ENCODE measurements around the gene SLC28A2.

Gene SLC28A2

DNA sequence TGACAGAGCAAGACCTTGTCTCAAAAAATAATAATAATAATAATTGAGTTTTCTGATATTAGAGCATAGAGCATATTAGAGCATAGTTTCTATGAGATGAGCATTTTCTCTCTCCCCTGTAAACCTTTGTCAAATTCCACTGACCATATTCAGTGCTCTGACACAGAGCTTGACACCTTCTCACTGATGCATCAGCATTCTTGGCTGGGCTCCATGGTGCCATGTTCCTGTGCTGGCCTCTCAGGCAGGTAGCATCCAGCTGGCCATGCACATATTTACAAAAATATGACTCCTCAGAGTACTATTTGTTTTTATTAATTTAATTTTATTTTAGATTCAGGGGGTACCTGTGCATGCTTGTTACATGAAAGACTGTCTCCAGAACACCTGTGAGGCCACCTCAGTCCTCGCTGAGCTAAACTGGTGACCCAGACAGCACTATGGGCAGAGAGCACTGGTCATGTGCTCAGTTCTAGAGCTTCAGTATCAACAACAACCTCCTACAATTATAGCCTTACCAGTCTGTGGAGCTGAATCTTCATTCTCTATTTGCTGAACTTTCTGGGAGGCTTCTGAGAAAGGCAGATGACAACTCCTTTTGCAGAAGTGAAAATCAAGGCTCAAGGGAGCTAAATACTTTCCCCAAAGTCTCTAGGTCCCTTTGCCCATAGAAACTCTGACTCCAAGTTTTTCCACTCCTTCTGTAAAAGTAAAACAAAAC, 21.6 kb upstream of the SLC28A2 start:
- no peaks in the 10 kb centered on the region for H3K4me1 ChIP-seq (ENCODE audit: control insufficient read depth, low read length)
- H3K4me3 ChIP-seq (ENCODE audit: low read length), result no peak overlapping the region
- no peak for TF ChIP-seq CTCF (IDR thresholded peaks at IDR 0.05; ENCODE audit: low read depth, low read length, poor library complexity, severe bottlenecking)
- TF ChIP-seq EZH2phosphoT487 (IDR thresholded peaks at IDR 0.05; ENCODE audit: borderline replicate concordance, low read length), result no peak
- H3K79me2 ChIP-seq (ENCODE audit: control insufficient read depth, low read length), result no peaks in the 10 kb centered on the region
- no peaks in the 10 kb centered on the region for H3K27me3 ChIP-seq (ENCODE audit: control insufficient read depth, low read length)
- H3K4me2 ChIP-seq (ENCODE audit: low read length), result no peak overlapping the region
- H3K9me2 ChIP-seq (replicated peaks; ENCODE audit: control insufficient read depth, low read length), result no peaks in the 10 kb centered on the region
- no peaks in the 10 kb centered on the region for H4K20me1 ChIP-seq (ENCODE audit: control insufficient read depth, insufficient read depth, low read depth, low read length)
- no peak overlapping the region for H3K27ac ChIP-seq (ENCODE audit: low read depth, low read length)
- H3K9me3 ChIP-seq (ENCODE audit: control insufficient read depth, insufficient read depth, low read length), result no peaks in the 10 kb centered on the region; the same call in 1 of the 2 replicates
- no peaks in the 10 kb centered on the region for H3F3A ChIP-seq (ENCODE audit: control insufficient read depth, insufficient read depth)
- no peaks in the 10 kb centered on the region for H3K36me3 ChIP-seq (ENCODE audit: control insufficient read depth, low read length)

- Histone ChIP-seq H3K4me2 (ENCODE audit: low read length) (no peak overlapping the region), H3K9me2 (replicated peaks; ENCODE audit: control insufficient read depth, low read length) (no peaks in the 10 kb centered on the region), H4K20me1 (ENCODE audit: control insufficient read depth, insufficient read depth, low read depth, low read length) (no peaks in the 10 kb centered on the region), H3K27me3 (ENCODE audit: control insufficient read depth, low read length) (no peaks in the 10 kb centered on the region), H3K79me2 (ENCODE audit: control insufficient read depth, low read length) (no peaks in the 10 kb centered on the region), H3K36me3 (ENCODE audit: control insufficient read depth, low read length) (no peaks in the 10 kb centered on the region), H3F3A (ENCODE audit: control insufficient read depth, insufficient read depth) (no peaks in the 10 kb centered on the region), H3K9me3 (ENCODE audit: control insufficient read depth, insufficient read depth, low read length) (no peaks in the 10 kb centered on the region; the same call in 1 of the 2 replicates), H3K4me3 (ENCODE audit: low read length) (no peak overlapping the region), H3K4me1 (ENCODE audit: control insufficient read depth, low read length) (no peaks in the 10 kb centered on the region), H3K27ac (ENCODE audit: low read depth, low read length) (no peak overlapping the region)
- TF ChIP-seq CTCF (IDR thresholded peaks at IDR 0.05; ENCODE audit: low read depth, low read length, poor library complexity, severe bottlenecking) (no peak), EZH2phosphoT487 (IDR thresholded peaks at IDR 0.05; ENCODE audit: borderline replicate concordance, low read length) (no peak)
Observed at GRCh38 chr15:45231132-45231531, 20.9 kb upstream of the SLC28A2 start.

- no peaks in the 10 kb centered on the region for H3K4me1 ChIP-seq (ENCODE audit: control insufficient read depth, low read length)
- H3K4me3 ChIP-seq (ENCODE audit: low read length), result no peak overlapping the region
- H3K27ac ChIP-seq (ENCODE audit: low read depth, low read length), result no peak overlapping the region
- H3K36me3 ChIP-seq (ENCODE audit: control insufficient read depth, low read length), result no peaks in the 10 kb centered on the region
- no peaks in the 10 kb centered on the region for H3F3A ChIP-seq (ENCODE audit: control insufficient read depth, insufficient read depth)
- no peaks in the 10 kb centered on the region; the same call in 1 of the 2 replicates for H3K9me3 ChIP-seq (ENCODE audit: control insufficient read depth, insufficient read depth, low read length)
- H3K9me2 ChIP-seq (replicated peaks; ENCODE audit: control insufficient read depth, low read length), result no peaks in the 10 kb centered on the region
- TF ChIP-seq CTCF (IDR thresholded peaks at IDR 0.05; ENCODE audit: low read depth, low read length, poor library complexity, severe bottlenecking), result no peak
- no peaks in the 10 kb centered on the region for H4K20me1 ChIP-seq (ENCODE audit: control insufficient read depth, insufficient read depth, low read depth, low read length)
- H3K4me2 ChIP-seq (ENCODE audit: low read length), result no peak overlapping the region
- H3K27me3 ChIP-seq (ENCODE audit: control insufficient read depth, low read length), result no peaks in the 10 kb centered on the region
- no peaks in the 10 kb centered on the region for H3K79me2 ChIP-seq (ENCODE audit: control insufficient read depth, low read length)
Observed at GRCh38 chr15:45231864-45232562, 20.0 kb upstream of the SLC28A2 start.
